ENCODE data around the gene MYPN.
A peak's percentile ranks its signal among the peaks of the same experiment; 100 is the strongest.

Gene MYPN

GRCh38 chr10:68105820-68106219, 3.5 kb upstream of the MYPN start:
- Histone ChIP-seq H3K4me3 (ENCODE audit: low read depth, low read length, poor library complexity, severe bottlenecking) (no peak overlapping the region), H3K27me3 (ENCODE audit: insufficient read depth, low read length) (no peaks in the 10 kb centered on the region), H4K20me1 (ENCODE audit: insufficient read depth, low read length) (no peaks in the 10 kb centered on the region), H3K36me3 (ENCODE audit: insufficient read depth, low read length) (no peaks in the 10 kb centered on the region), H3K4me1 (ENCODE audit: insufficient read depth, low read length, severe bottlenecking) (no peaks in the 10 kb centered on the region), H2AFZ (ENCODE audit: low read length) (peak overlapping the region; percentile 40; the same call in 1 of the 2 replicates), H3K27ac (ENCODE audit: low read depth, low read length, poor library complexity, severe bottlenecking) (no peak overlapping the region), H3K9ac (ENCODE audit: low read length) (no peak overlapping the region), H3K9me3 (ENCODE audit: low read length) (no peaks in the 10 kb centered on the region), H3K4me2 (ENCODE audit: low read length) (no peak overlapping the region), H3F3A (ENCODE audit: insufficient read depth, low read length) (no peaks in the 10 kb centered on the region), H3K9me2 (ENCODE audit: low read depth, low read length) (no peaks in the 10 kb centered on the region), H3K79me2 (ENCODE audit: insufficient read depth, low read length) (no peaks in the 10 kb centered on the region)
- TF ChIP-seq EZH2 (IDR thresholded peaks at IDR 0.05; ENCODE audit: borderline replicate concordance, low read length), result no peak
- no peak for TF ChIP-seq CTCF (IDR thresholded peaks at IDR 0.05; ENCODE audit: low read length)

DNA sequence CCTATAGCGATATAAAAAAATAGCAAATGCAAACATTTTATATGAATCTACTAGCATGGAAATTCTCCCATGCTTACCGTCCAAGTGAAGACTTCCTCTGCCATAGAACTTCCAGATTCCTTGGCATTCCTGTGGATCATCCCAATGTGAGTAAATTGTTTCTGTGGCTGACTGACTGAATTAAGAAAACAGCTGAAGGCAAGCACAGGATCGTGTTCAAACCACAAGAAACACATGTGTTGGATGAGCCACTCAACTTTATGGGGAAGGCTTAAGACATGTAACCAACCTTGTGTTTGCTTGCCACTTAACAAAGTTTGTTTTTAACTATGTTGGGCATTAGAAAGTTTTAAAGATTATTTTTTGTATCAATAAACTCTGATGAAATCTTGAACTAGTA, 2.6 kb upstream of the MYPN start:
- Histone ChIP-seq H3K4me3 (ENCODE audit: low read depth, low read length, poor library complexity, severe bottlenecking) (no peak overlapping the region), H3K79me2 (ENCODE audit: insufficient read depth, low read length) (no peaks in the 10 kb centered on the region), H3K9me3 (ENCODE audit: low read length) (no peaks in the 10 kb centered on the region), H3K4me2 (ENCODE audit: low read length) (no peak overlapping the region), H3K4me1 (ENCODE audit: insufficient read depth, low read length, severe bottlenecking) (no peaks in the 10 kb centered on the region), H2AFZ (ENCODE audit: low read length) (0 out of 2 replicates have a peak overlapping the region, but pooled peaks have one; percentile 40), H3K9me2 (ENCODE audit: low read depth, low read length) (no peaks in the 10 kb centered on the region), H3K27me3 (ENCODE audit: insufficient read depth, low read length) (no peaks in the 10 kb centered on the region), H3K9ac (ENCODE audit: low read length) (no peak overlapping the region), H3F3A (ENCODE audit: insufficient read depth, low read length) (no peaks in the 10 kb centered on the region), H3K27ac (ENCODE audit: low read depth, low read length, poor library complexity, severe bottlenecking) (no peak overlapping the region), H4K20me1 (ENCODE audit: insufficient read depth, low read length) (no peaks in the 10 kb centered on the region), H3K36me3 (ENCODE audit: insufficient read depth, low read length) (no peaks in the 10 kb centered on the region)
- no peak for TF ChIP-seq EZH2 (IDR thresholded peaks at IDR 0.05; ENCODE audit: borderline replicate concordance, low read length)
- no peak for TF ChIP-seq CTCF (IDR thresholded peaks at IDR 0.05; ENCODE audit: low read length)

GRCh38 chr10:68107651-68108050, 1.6 kb upstream of the MYPN start:
- Histone ChIP-seq H3K9me2 (ENCODE audit: low read depth, low read length) (no peaks in the 10 kb centered on the region), H3K27ac (ENCODE audit: low read depth, low read length, poor library complexity, severe bottlenecking) (no peak overlapping the region)

More at GRCh38 chr10:68107651-68108050, 1.6 kb upstream of the MYPN start:
- no peaks in the 10 kb centered on the region for H3K9me3 ChIP-seq (ENCODE audit: low read length)
- H3K36me3 ChIP-seq (ENCODE audit: insufficient read depth, low read length), result no peaks in the 10 kb centered on the region
- H3K4me3 ChIP-seq (ENCODE audit: low read depth, low read length, poor library complexity, severe bottlenecking), result no peak overlapping the region
- no peak overlapping the region for H2AFZ ChIP-seq (ENCODE audit: low read length)
- no peak overlapping the region for H3K9ac ChIP-seq (ENCODE audit: low read length)
- H3F3A ChIP-seq (ENCODE audit: insufficient read depth, low read length), result no peaks in the 10 kb centered on the region
- no peaks in the 10 kb centered on the region for H3K79me2 ChIP-seq (ENCODE audit: insufficient read depth, low read length)
- H3K4me2 ChIP-seq (ENCODE audit: low read length), result no peak overlapping the region
- H3K4me1 ChIP-seq (ENCODE audit: insufficient read depth, low read length, severe bottlenecking), result no peaks in the 10 kb centered on the region
- no peaks in the 10 kb centered on the region for H3K27me3 ChIP-seq (ENCODE audit: insufficient read depth, low read length)
- no peaks in the 10 kb centered on the region for H4K20me1 ChIP-seq (ENCODE audit: insufficient read depth, low read length)
- TF ChIP-seq EZH2 (IDR thresholded peaks at IDR 0.05; ENCODE audit: borderline replicate concordance, low read length) (no peak), CTCF (IDR thresholded peaks at IDR 0.05; ENCODE audit: low read length) (no peak)

Measured in OCI-LY1 (cell line).